Measurements from ENCODE around the gene PGLYRP3. TPM values are rescaled to one million over a fixed set of nuclear protein-coding genes. Genes with fewer than 3 reads are reported as not detected.

Gene PGLYRP3
- total and polyA plus RNA-seq, 9 of the 15 experiments (the other 6 are each of a cell fraction or from before 2014, with no cell fraction given) = not detected

DNA sequence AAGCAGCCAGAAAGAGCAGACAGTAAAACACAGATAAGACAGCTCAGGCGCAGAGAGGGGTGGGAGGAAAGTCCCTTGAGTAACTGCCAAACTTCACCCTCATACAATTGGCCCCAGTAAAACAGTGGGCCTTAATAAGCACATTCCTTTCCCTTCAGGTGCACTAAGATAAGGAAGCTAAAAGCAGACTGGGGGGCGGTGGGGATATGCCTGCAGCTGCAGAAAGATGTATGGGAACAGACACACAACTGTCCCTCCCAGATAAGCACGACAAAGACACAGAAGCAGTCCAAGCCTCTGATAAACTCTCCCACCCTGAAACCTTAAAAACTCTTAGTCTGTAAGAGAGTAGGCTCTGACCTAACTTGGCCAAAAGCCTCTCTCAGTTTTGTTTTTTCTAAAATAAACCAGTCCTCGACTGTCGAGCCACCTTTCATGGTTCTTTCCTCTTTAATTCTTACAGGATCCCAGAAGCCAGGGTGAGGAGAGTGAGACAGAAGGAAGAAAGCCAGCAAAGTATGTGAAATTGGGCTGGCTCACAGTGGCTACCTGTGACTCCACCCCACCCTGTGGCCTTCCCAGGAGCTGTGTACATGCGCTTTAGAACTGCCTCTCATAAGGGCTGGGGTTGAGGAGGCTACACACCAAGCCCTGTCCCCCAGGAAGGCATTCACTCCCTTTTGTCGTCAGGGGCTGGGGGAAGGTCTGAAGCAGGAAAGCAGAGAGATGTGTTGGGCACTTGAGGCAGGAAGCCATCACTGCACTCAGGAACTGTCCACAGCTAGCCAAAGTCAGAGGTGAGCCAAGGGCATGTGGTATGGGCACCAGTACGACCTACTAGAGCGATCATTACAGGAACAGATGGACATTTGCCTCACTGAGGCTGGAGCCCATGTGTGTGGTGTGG lies 31.3 kb upstream of the PGLYRP3 start (continued):
- no peak for TF ChIP-seq ZNF277 (CRISPR knock-in tag; IDR thresholded peaks at IDR 0.05; ENCODE audit: borderline replicate concordance)
- TF ChIP-seq HMBOX1 (IDR thresholded peaks at IDR 0.05) = no peak
- no peak for TF ChIP-seq RBFOX2 (IDR thresholded peaks at IDR 0.05; ENCODE audit: low read depth, low read length)
- TF ChIP-seq MCM3 (IDR thresholded peaks at IDR 0.05) = no peak
- no peak for TF ChIP-seq ZNF707 (CRISPR knock-in tag; conservative IDR thresholded peaks at IDR 0.05)
- TF ChIP-seq, protein P1, sequence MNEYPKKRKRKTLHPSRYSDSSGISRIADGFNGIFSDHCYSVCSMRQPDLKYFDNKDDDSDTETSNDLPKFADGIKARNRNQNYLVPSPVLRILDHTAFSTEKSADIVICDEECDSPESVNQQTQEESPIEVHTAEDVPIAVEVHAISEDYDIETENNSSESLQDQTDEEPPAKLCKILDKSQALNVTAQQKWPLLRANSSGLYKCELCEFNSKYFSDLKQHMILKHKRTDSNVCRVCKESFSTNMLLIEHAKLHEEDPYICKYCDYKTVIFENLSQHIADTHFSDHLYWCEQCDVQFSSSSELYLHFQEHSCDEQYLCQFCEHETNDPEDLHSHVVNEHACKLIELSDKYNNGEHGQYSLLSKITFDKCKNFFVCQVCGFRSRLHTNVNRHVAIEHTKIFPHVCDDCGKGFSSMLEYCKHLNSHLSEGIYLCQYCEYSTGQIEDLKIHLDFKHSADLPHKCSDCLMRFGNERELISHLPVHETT (CRISPR knock-in tag; conservative IDR thresholded peaks at IDR 0.05 in 1 of 2, IDR thresholded peaks at IDR 0.05 in 1 of 2) = peak in 1 of 2 experiments; percentile 97; a peak in 2 of 4 replicates
- no peak for TF ChIP-seq ZNF121 (CRISPR knock-in tag; conservative IDR thresholded peaks at IDR 0.05)
- TF ChIP-seq ZNF717 (CRISPR knock-in tag; IDR thresholded peaks at IDR 0.05) = no peak
- TF ChIP-seq, protein P2, sequence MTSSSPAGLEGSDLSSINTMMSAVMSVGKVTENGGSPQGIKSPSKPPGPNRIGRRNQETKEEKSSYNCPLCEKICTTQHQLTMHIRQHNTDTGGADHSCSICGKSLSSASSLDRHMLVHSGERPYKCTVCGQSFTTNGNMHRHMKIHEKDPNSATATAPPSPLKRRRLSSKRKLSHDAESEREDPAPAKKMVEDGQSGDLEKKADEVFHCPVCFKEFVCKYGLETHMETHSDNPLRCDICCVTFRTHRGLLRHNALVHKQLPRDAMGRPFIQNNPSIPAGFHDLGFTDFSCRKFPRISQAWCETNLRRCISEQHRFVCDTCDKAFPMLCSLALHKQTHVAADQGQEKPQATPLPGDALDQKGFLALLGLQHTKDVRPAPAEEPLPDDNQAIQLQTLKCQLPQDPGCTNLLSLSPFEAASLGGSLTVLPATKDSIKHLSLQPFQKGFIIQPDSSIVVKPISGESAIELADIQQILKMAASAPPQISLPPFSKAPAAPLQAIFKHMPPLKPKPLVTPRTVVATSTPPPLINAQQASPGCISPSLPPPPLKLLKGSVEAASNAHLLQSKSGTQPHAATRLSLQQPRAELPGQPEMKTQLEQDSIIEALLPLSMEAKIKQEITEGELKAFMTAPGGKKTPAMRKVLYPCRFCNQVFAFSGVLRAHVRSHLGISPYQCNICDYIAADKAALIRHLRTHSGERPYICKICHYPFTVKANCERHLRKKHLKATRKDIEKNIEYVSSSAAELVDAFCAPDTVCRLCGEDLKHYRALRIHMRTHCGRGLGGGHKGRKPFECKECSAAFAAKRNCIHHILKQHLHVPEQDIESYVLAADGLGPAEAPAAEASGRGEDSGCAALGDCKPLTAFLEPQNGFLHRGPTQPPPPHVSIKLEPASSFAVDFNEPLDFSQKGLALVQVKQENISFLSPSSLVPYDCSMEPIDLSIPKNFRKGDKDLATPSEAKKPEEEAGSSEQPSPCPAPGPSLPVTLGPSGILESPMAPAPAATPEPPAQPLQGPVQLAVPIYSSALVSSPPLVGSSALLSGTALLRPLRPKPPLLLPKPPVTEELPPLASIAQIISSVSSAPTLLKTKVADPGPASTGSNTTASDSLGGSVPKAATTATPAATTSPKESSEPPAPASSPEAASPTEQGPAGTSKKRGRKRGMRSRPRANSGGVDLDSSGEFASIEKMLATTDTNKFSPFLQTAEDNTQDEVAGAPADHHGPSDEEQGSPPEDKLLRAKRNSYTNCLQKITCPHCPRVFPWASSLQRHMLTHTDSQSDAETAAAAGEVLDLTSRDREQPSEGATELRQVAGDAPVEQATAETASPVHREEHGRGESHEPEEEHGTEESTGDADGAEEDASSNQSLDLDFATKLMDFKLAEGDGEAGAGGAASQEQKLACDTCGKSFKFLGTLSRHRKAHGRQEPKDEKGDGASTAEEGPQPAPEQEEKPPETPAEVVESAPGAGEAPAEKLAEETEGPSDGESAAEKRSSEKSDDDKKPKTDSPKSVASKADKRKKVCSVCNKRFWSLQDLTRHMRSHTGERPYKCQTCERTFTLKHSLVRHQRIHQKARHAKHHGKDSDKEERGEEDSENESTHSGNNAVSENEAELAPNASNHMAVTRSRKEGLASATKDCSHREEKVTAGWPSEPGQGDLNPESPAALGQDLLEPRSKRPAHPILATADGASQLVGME (CRISPR knock-in tag; IDR thresholded peaks at IDR 0.05) = no peak
- TF ChIP-seq, protein P3, sequence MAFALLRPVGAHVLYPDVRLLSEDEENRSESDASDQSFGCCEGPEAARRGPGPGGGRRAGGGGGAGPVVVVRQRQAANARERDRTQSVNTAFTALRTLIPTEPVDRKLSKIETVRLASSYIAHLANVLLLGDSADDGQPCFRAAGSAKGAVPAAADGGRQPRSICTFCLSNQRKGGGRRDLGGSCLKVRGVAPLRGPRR (CRISPR knock-in tag; IDR thresholded peaks at IDR 0.05) = no peak
- TF ChIP-seq ZHX1 (conservative IDR thresholded peaks at IDR 0.05; ENCODE audit: low read length) = 0 out of 2 replicates have a peak, but pooled peaks have one; percentile 28
- peak; percentile 94 for TF ChIP-seq RUNX1 (IDR thresholded peaks at IDR 0.05; ENCODE audit: low read depth)

Data from K562 (cell line).